HG02981 (cell line): Measurements from ENCODE around the gene PCDHGC4.
A peak's percentile ranks its signal among the peaks of the same experiment; 100 is the strongest.

Experiments
- ATAC-seq: cut with Tn5 transposase; IDR thresholded peaks from one replicate; pipeline ENCODE4 v1.9.1; 2021; ENCODE audit warnings: mild to moderate bottlenecking, moderate library complexity; ENCODE audit not compliant: unreplicated experiment

PCDHGC4 gene

DNA sequence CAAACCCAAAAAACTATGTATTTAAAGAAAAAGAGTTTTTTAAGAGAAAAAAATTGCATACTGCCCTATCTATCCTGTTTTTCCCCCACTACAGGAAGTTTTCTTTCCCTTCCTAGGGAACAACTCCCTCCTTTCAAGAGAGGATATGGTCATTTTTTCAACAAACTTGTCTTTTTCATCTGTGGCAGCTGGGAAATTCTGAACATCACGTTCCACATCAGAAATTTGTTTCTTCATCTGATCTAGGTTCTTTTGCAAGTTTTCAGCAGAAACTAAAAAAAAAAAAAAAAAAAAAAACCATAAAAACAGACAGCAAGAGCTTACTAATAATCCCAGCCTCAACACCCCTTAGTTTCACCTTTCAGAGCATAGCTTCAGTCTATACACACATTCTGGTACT is 42.6 kb downstream of the PCDHGC4 start:
- ATAC-seq = no peak

DNA sequence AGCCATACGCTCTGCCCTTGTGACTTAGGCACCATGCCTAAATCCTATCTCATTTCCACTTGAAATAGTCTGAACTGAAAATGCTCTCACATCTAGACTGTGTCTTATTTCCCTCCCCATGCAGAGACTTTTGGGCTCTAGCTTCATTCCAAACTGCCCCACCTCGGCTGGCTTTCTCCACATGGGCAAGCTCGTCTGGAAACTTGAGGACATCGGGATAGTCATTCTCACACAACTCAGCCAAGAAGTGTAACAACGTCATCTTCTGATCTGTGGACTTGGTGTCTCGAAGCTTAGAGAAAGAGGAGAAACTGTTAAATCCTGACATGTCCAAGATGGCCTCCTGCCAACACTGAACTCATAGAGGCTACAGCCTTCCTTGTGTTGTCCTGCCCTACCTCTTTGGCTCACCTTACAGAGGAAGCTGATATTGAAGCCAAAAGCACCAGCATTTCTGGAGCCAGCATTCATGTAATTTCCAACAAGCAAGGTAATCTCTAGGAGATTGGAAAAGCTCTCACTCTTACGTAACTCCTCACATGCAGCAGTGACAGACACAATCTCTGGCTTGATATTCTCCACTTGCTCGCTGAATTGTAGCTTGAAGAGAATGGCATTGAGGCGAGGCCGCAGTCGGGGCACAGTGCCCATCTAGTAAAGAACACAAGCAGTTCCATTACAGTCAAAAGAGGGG is 43.6 kb downstream of the PCDHGC4 start:
- ATAC-seq = no peak

GRCh38 chr5:141529002-141529401 is 44.2 kb downstream of the PCDHGC4 start:
- peak; percentile 39 for ATAC-seq

DNA sequence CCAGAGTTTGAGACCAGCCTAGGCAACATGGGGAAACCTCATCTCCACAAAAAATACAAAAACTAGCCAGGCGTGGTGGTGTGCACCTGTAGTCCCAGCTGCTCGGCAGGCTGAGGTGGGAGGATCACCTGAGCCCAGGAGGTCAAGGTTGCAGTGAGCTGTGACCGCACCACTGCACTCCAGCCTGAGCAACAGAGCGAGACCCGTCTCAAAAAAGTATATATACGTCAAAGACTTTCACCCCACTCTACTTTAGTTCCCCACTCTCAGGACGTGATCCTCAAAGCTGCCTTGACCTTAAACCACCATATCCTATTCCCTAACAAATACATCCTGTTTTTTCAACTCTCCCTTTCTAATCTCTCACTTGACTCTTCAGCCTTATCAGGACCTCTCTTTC is 45.0 kb downstream of the PCDHGC4 start:
- no peak for ATAC-seq

GRCh38 chr5:141532726-141533125 is 47.9 kb downstream of the PCDHGC4 start:
- ATAC-seq = no peak

GRCh38 chr5:141533897-141534296 is 49.1 kb downstream of the PCDHGC4 start:
- ATAC-seq = no peak

- no peak for ATAC-seq
Observed at GRCh38 chr5:141534492-141535213, 49.8 kb downstream of the PCDHGC4 start.
